Measurements from ENCODE around the gene FASTKD3.

GRCh38 chr5:7852542-7852941, 16.3 kb downstream of the FASTKD3 start:
- no peak for TF ChIP-seq POLR2A (IDR thresholded peaks at IDR 0.05; ENCODE audit: low read length)
- TF ChIP-seq GATA1 (IDR thresholded peaks at IDR 0.05; ENCODE audit: low read depth, low read length): no peak

All from erythroblast (primary cell).